Activated CD4-positive, alpha-beta T cell treated with anti-CD3 and anti-CD28 coated beads, Interleukin-2, amount 50 U/mL, for 1 hour (primary cell): ENCODE measurements around the gene FTL.
"Not testable (repeated sequence)": the region's sequence is repeated elsewhere in the genome, so short reads cannot be mapped to it uniquely, and the experiment has no call there.

Experiments
- DNase-seq: peaks from one replicate; pipeline ENCODE4 v3.0.0-alpha.2; 2020

Gene FTL

GRCh38 chr19:48965040-48965805 is at the start of gene FTL:
TSS of gene FTL (plus strand) at chr19:48965309. CDS start at chr19:48965508, 199 bp downstream.
- peak; percentile 80 for DNase-seq

- no peak for DNase-seq
Measured at GRCh38 chr19:48915757-48916156, 49.4 kb upstream of the FTL start.

- no peak for DNase-seq
Measured at GRCh38 chr19:48918071-48918470, 47.0 kb upstream of the FTL start.

GRCh38 chr19:48918801-48919247 is 46.3 kb upstream of the FTL start:
- DNase-seq: no peak

GRCh38 chr19:48919271-48919670 is 45.8 kb upstream of the FTL start:
- not testable (repeated sequence) for DNase-seq

GRCh38 chr19:48920949-48921348 is 44.2 kb upstream of the FTL start:
- no peak for DNase-seq

GRCh38 chr19:48921721-48922500 is 43.2 kb upstream of the FTL start:
- no peak for DNase-seq

GRCh38 chr19:48922548-48923490 is 42.3 kb upstream of the FTL start:
- no peak for DNase-seq

GRCh38 chr19:48925240-48925843 is 39.8 kb upstream of the FTL start:
- DNase-seq: no peak

- DNase-seq: not testable (repeated sequence)
Measured at GRCh38 chr19:48925890-48926289, 39.2 kb upstream of the FTL start.

GRCh38 chr19:48926909-48927308 is 38.2 kb upstream of the FTL start:
- DNase-seq: no peak

GRCh38 chr19:48927692-48928091 is 37.4 kb upstream of the FTL start:
- not testable (repeated sequence) for DNase-seq

- DNase-seq: no peak
Measured at GRCh38 chr19:48928164-48929025, 36.7 kb upstream of the FTL start.

GRCh38 chr19:48933382-48933932 is 31.7 kb upstream of the FTL start, which contains the start of gene DHDH:
TSS of gene DHDH (plus strand) at chr19:48933699. CDS start at chr19:48933722, 23 bp downstream.
- DNase-seq: peak; percentile 89

- DNase-seq: no peak
Measured at GRCh38 chr19:48934837-48935236, 30.3 kb upstream of the FTL start.

GRCh38 chr19:48935864-48936263 is 29.2 kb upstream of the FTL start:
- no peak for DNase-seq

- no peak for DNase-seq
Measured at GRCh38 chr19:48938256-48938655, 26.9 kb upstream of the FTL start.

- no peak for DNase-seq
Measured at GRCh38 chr19:48940902-48941301, 24.2 kb upstream of the FTL start.

GRCh38 chr19:48943081-48943480 is 22.0 kb upstream of the FTL start:
- no peak for DNase-seq

- no peak for DNase-seq
Measured at GRCh38 chr19:48945415-48945814, 19.7 kb upstream of the FTL start.

GRCh38 chr19:48945817-48946216 is 19.3 kb upstream of the FTL start:
- no peak for DNase-seq
